AG08395 (cell line): Measurements from ENCODE around the gene PHF21B.
"Not testable (repeated sequence)": the region's sequence is repeated elsewhere in the genome, so short reads cannot be mapped to it uniquely, and the experiment has no call there.

Source experiments
- DNase-seq: peaks from one replicate; pipeline ENCODE4 v3.0.0; 2012; ENCODE audit warnings: mixed read lengths, low spot score

Gene PHF21B

GRCh38 chr22:44961682-44962081 lies 48.1 kb downstream of the PHF21B start:
- not testable (repeated sequence) for DNase-seq

- DNase-seq = no peak
Observed at GRCh38 chr22:44956840-44957767, 52.7 kb downstream of the PHF21B start.

GRCh38 chr22:44955102-44955501 lies 54.7 kb downstream of the PHF21B start:
- no peak for DNase-seq

- DNase-seq = no peak
Observed at GRCh38 chr22:44954149-44954548, 55.7 kb downstream of the PHF21B start.

- no peak for DNase-seq
Observed at GRCh38 chr22:44952863-44953746, 56.7 kb downstream of the PHF21B start.

- DNase-seq = no peak
Observed at GRCh38 chr22:44951510-44951816, 58.3 kb downstream of the PHF21B start.

- no peak for DNase-seq
Observed at GRCh38 chr22:44950806-44951509, 58.8 kb downstream of the PHF21B start.

- no peak for DNase-seq
Observed at GRCh38 chr22:44947846-44948245, 62.0 kb downstream of the PHF21B start.

- no peak for DNase-seq
Observed at GRCh38 chr22:44947049-44947448, 62.8 kb downstream of the PHF21B start.

GRCh38 chr22:44944883-44945601 lies 64.8 kb downstream of the PHF21B start:
- DNase-seq = no peak

GRCh38 chr22:44943701-44944324 lies 66.0 kb downstream of the PHF21B start:
- no peak for DNase-seq

GRCh38 chr22:44942979-44943700 lies 66.7 kb downstream of the PHF21B start:
- DNase-seq = no peak

- DNase-seq = no peak
Observed at GRCh38 chr22:44942056-44942455, 67.7 kb downstream of the PHF21B start.

GRCh38 chr22:44941207-44941606 lies 68.6 kb downstream of the PHF21B start:
- no peak for DNase-seq

GRCh38 chr22:44940130-44940529 lies 69.7 kb downstream of the PHF21B start:
- DNase-seq = no peak

GRCh38 chr22:44939451-44939850 lies 70.4 kb downstream of the PHF21B start:
- no peak for DNase-seq

- DNase-seq = no peak
Observed at GRCh38 chr22:44938886-44939285, 70.9 kb downstream of the PHF21B start.

GRCh38 chr22:44937216-44937615 lies 72.6 kb downstream of the PHF21B start:
- DNase-seq = no peak

GRCh38 chr22:44936201-44936600 lies 73.6 kb downstream of the PHF21B start:
- no peak for DNase-seq

- DNase-seq = no peak
Observed at GRCh38 chr22:44935724-44936123, 74.1 kb downstream of the PHF21B start.

GRCh38 chr22:44934454-44934735 lies 75.4 kb downstream of the PHF21B start:
- DNase-seq = no peak
